GM21786 (cell line): ENCODE data around the gene RUNX2.

Experiments used
- ATAC-seq: cut with Tn5 transposase; IDR thresholded peaks from one replicate; pipeline ENCODE4 v1.9.1; 2021; ENCODE audit not compliant: unreplicated experiment

Gene RUNX2

DNA sequence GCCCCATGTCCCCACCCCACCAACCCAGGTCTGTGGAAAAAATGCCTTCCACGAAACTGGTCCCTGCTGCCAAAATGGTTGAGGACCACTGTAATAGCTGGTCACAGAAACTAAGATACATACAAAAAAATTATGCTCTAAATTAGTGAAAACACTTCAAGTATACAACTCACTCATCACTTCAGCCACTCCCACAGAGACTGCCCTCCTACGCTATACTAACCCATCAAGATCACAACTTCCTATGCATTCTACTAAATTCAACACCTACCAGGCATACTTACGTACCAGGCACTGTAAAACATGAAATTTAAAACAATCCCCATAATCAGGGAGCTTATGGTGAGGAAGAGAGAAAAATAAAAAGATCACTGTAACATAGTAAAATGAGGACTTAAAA, 22.9 kb downstream of the RUNX2 start:
- no peak for ATAC-seq

DNA sequence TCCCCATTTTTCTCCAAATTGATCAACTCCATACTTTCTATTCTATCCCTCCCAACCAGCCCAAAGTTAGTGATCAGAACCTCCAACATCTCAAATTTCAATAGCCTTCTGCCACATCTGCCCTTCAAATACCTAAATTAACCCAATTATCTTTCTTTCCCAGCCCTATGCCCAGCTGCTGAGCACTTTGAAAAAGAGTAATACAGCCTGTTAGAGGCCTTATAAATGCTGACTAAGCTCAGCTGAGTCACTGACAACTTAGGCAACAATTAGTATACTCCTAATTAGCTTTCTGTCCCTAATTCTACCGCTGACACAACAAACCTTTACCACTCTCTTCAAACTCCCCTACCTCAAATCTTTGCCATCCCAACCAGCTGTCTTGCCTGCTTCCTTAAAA, 23.5 kb downstream of the RUNX2 start:
- ATAC-seq, result no peak

DNA sequence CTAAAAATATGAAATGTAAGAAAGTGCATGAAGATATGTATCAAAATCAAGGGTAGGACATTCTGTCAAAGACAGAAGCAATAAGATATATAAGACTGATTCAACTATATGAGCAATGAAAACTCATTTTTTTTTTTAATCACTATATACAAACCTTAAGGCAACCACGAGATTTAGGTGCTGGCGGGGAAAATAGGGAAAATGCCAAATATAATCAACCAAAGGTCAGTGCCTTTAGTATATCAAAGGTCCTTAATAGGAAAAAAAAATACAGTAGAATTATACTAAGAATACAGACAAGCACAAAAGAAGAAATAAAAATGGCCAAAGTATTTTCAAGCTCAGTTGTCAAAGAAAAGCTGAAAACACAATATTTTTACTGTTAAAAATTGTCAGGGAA, 25.5 kb downstream of the RUNX2 start:
- ATAC-seq, result no peak

DNA sequence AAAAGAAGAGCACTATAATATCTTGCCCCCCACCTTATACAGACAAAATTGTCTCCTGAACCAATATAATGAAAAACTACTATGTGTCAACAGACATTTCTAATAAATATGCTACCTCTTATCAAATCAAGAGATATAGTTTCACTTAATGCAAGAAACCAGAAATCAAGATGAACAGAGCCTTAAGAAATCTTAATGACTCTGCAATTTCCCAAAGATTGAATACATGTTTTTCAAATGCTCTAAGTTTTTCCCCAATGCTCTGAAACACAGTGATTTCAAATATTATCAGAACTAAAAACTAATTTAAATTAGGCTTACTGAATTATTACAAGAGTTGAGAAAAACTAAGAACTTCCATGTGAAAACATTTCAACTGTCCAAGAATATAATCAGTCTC, 36.3 kb downstream of the RUNX2 start:
- no peak for ATAC-seq

DNA sequence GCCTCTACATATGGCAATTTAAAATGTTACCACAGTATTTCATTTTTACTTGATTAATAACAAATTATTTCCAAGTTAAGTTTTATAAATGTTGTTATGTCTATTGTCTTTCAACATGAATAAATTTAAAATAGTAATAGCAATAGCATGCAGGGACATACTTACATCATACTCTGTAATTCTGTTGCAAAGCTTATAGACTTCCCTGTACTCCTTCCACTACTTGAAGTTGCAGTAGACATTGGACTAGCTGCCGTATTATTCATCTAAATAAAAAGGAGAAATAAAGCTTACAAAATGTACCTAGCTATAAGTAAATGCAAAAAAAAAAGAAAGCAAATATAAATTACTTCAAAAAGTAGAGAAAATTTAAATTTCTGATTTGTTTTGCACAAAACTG, 36.9 kb downstream of the RUNX2 start:
- ATAC-seq, result no peak

DNA sequence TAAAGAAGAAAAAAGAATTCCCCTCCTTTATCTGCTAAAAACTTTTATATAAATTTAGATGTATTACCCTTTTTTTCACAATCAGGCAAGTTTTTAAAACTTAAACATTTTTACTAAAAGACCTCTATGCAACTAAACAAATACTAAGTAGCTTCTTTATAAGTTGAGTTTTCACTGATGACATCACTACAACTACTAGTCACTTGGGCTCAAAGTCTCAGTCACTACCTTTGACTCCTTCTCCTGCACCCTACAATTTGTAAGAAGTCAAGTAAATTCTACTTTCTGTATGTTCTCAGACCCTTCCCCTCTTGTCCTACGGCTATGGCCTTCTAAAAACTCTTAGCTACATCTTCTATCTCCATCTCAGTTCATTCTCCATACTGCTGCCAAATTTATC, 38.4 kb downstream of the RUNX2 start:
- no peak for ATAC-seq

DNA sequence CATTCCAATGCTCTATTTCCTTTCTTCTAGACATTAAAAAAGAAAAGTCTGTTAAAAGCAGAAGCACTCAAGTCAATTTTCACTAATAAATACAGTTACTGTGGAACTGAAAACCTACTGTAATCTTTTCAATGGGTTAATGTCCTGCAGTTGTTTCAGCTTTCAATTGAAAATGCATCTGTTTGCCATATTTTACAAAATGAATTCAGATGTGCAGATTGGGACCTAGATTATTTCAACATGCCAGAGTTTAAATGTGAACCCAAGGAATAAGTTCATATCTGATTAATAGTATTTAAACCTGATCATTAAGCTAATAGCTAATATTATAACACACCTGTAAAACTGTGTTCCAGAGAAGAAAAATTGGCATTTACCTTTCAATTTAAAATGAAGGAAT, 39.9 kb downstream of the RUNX2 start:
- ATAC-seq, result no peak

DNA sequence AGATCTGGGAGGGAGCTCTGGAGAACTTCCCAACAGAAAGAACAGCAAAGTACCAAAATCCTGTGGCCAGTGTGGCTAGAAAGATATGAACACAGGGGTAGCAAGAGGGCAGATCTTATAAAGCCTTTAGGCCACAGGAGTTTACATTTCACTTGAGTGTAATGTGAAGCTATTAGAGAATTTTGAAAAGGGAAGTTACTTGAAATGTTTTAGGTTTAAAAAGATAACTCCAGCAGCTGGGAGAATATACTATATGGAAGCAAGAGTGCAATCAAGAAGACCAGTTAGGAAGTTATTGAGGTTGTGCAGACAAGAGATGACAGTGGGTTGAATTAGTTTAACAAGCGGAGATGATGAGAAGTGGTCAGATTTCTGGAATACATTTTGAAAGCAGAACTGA, 41.7 kb downstream of the RUNX2 start:
- no peak for ATAC-seq

DNA sequence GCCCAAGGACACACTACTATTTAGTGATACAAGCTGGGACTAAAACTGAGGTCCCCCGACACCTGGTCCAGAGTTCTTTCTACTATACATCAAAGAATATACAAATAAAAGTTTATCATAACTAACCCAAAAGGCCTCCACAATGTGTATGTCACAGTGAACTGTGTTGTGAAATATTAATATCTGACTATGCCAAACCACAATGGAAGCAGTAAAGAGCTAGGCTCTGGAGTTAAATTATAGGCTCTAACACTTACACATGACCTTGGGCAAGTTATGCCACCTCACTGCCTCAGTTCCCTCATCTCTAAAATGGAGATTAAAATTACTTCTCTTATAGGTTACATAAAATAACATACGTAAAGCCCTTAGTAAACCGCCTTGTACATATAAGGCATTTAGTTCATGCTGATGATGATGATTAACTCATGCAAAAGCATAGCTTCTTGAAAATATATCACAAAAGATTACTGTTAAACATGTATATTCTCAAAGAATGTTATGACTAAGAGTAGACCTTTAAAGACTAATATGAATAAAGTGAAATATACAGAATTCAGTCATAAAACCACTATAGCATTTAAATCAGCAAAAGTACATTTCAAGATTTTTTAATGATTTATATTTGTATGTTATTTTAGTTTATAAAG, 43.9 kb downstream of the RUNX2 start:
- no peak for ATAC-seq

DNA sequence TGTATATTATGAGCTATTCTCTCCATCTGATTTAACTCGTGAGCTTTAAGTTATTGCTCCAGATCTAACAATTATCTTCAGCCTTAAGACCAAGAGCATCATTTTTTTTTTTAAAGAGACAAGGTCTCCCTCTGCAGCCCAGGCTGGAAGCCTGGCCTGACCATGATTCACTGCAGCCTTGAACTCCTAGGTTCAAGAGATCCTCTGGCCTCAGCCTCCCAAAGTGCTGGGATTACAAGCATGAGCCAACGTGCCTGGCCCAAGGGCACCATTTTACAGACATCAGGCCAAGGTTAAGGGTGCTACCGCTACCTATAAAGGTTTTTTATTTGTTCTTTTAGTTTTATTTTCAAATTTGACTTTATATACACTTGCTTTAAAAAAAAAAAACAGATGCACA, 47.3 kb downstream of the RUNX2 start:
- no peak for ATAC-seq

DNA sequence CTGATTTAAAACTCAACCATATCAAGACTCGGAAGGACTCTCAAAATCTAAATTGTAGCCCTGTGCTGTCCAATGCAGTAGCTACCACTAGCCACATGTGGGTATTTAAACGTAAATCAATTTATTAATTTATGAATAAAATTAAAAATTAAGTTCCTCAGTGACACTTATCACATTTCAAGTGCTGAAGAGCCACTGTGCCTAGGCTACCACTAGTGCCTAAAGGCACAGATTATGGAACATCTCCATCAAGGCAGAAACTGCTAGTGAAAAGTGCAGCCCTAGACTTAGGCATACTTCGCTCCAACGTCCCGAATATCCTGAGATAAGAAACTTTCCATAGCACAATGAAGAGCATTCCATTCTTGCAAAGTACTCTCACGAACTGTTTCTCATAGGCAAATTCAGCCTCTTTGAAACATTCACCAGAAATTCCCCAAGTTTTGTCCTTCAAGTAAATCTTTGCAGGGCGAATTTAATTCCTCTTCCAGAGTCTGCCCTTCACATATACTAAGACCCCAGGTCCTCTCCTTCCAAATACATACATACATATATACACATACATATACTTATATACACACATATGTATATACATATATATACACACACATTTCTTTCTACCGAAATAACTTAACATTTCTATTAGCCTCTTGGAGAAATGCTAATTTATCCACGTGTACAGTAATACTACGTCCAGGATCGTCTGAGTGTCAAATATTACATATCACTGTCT, 48.3 kb downstream of the RUNX2 start:
- no peak for ATAC-seq

DNA sequence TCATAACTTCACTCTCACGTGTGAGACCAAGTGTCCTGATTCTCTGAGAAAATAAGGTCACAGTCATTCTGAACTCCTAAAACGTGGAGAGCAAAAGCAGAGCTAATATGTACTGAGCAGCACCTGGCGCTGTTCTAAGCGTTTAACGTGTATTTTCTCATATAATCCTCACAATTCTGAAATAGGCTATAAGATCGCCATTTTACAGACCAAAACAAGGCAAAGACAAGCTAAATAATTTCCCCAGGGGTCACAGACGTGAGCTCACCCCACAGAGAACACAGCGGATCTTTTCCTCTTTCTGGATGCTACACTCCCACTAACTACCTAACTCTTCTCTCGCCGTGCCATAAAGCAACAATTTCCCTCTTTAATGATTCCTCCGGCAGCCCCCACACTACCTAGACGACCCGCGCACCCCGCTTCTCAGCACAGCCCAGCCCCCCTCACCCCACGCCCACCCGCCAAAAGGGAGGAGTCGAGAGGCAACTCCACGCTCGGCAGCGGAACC, 49.0 kb downstream of the RUNX2 start:
- peak; percentile 8 for ATAC-seq

DNA sequence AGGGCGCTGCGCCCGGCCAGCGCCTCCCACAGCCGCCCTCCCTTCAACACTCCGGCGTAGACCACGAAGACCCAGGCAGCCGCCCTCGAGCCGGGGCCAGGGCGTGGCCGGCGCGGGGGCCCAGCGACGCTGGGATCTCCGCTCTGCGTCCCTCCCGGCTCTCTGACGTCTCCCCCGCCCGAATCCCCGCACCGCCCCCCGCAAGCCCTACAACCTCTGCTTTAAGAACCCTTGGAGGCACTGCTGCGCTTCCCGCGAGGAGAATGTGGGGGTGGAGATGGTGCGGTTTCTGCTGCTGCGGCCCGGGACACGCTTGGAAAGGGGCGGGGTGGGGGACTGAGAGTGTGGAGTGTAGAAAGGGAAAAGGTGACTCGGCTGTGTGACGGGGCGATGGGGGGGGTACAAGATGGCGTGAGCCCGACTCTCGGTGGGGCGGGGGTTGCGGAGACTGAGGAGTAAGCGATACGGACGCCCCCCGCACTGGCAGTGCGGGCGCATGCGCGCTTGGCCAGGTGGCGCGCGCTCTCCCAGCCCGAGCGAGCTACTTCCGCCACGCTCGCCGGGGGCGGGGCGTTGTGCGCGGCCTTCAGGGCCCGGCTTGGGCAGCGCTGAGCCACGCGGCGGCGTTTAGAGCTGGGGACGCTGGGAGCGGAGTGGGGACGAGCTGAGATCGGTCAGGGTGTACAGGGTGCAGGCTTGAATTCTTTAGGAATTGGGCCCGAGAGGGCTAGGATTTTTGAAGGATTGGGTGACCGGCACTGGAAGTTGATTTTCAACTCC, 49.6 kb downstream of the RUNX2 start, which contains the start of gene SUPT3H:
TSS of gene SUPT3H (minus strand) at position 381 of the 780 bp plus-strand sequence.
- ATAC-seq, result peak; percentile 85

DNA sequence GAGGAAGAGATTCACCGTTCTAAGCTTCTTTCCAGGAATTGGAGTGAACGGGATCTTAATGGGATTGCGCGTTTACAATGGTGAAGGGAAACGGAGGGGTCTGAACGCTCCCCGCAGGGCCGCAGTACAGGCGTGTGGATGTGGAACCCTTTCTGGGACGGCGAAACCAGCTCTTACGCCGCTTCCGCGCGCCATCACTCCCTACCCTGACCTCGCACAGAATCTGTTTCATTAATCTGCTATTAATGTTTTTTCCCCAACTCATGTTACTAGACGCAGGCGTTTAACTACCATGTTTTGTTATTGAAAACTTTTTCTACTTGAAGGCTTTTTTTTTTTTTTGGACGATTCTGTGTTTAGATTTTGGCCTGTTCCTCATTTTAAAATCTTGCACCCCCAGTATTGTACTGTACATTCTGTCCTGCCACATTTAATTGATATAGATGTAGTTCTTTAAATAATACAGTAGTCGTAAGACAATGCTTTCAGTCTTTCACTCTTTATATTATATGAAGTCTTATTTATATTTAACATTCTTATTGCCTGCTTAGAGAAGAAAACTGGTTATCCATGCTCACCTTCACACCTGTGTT, 50.3 kb downstream of the RUNX2 start:
- ATAC-seq, result peak; percentile 25

DNA sequence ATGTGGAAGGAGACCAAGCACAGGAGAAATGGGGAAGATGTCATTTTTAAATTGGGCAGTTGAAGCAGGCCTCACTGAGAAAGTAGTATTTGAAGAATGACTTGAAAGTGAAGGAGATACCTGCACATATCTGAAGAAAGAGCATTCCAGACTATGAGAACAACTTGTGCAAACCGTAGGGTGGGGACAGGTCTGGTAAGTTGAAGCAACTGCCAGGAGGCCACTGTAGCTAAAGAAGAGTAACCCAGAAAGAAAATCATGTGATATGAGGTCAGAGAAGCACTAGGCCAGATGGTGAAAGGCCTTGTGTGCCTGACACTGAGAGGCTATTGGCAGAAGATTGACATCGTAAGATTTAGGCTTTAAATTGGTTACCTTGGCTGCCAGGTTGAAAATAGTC, 54.3 kb downstream of the RUNX2 start:
- ATAC-seq, result no peak

DNA sequence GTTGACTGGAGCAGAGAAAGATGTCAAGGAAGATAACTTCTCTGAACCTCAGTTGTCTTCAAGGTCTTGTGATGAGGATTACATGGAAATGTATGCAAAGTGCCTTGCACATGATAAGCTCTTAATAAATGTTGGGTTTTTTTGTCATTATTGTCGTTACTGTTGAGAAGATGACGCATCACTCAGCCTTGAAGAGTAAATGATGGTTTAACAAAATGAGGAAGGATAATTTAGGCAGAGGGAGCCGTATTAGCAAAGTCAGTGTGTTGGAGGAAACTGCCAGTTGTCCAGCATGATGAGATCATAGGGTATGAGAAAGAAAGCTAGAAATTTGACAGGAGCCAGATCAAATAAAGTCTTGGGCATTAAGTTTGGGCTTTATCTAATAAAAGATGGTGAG, 58.4 kb downstream of the RUNX2 start:
- no peak for ATAC-seq

DNA sequence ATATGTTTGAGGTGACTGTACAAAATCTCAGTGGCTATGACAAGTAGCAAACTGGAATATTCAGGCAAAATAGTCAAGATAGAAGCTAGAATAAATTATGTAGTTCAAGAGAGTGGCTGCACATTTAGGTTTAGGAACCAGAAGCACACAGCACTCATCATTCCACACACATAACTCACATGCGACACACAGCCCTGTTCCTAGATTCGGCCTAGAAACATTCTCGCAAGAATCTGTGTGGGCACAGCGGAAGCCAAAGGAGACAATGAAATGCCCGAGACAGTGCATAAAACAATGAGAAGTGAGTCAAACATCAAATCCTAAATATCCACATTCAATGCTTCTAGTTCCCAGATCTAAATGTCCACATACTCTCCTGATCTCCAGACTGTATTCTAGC, 59.1 kb downstream of the RUNX2 start:
- no peak for ATAC-seq

DNA sequence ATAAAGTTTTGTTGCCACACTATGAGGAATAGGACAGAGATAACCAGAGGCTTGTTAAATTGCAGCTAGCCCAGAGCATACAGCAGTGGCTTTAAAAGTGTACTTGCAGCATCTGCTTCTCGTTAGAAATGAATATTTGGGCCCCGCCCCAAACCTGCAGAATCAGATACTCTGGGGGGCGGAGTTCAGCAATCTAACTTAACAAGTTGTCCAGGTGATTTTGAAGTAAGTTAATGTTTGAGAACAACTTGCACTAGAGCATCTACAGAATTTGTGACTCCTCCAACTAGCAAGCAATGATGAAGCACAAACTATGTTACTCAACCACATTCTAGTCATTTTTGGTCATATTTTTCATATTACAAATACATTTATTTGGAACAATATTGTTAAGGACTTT, 60.2 kb downstream of the RUNX2 start:
- ATAC-seq, result no peak

DNA sequence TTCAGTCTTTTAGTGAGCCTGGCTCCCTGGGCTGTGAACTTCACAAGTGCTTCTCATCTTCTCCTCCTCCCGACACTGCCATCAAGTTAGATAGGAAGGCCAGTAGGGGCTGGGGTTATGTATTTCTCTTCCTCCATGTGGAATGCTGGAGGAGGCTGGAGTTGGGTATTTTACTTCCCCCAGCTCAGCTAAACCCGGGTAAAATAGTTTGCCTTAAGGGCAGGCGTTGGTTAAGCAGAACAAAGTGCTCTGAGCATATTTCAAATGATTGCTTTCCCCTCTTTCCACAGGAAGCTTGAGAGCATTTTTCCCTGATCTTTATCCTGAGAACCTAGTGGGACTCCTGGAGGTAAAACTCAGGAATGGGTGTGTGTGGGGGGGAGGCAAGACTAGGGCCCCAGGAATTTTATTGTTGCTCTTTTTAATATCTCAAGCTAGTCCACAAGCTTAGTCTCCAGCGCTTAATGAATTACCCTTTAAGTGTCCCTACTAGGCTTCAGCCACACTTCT, 66.5 kb downstream of the RUNX2 start:
- no peak for ATAC-seq

DNA sequence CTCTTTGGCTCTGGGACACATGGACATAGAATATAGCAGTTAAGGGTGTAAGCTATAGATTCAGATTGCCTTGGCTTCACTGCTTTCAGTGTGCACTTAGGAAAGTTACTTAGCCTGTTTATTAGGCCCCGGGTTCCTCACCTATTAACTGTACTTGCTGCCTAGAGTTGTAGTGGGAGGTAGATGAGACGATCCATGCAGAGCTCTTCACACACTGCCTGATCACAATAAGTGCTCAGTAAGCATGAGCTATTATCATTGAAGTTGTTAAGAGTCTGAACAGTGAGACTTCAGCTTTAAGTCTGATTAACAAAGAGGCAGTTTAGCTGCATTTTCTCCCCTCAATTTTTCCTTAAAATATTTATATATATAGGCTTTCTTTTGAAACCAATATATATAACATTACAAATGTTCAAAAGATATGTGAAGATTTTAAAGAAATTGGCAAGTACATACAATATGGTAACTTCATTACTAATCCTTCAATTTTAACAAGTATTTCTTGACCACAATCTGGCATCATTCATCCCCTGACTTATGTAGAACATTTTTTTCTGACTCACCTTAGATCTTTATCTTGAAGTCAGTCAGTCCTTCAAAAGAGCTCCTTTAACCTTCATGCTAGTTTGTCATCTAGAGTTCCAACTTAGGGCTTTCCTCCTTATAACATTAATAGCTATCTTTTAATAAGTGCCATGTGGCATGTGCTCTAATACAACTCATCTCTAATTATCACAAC, 70.1 kb downstream of the RUNX2 start:
- no peak for ATAC-seq

DNA sequence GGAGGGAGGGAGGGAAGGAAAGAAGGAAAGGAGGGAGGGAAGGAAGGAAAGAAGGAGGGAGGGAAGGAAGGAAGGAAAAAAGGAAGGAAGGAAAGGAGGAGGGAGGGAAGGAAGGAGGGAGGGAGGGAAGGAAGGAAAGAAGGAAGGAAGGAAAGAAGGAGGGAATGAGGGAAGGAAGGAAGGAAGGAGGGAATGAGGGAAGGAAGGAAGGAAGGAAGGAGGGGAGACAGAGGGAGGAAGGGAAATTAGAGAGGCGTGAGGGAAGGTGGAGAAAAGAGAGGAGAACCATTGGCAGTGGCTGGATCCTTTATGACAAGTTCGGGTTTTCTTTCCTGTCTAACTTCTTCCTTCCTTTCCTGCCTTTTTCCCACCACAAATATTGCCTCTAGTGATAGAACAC, 71.9 kb downstream of the RUNX2 start:
- no peak for ATAC-seq
